ENCODE data around the gene RABIF.

Gene RABIF

DNA sequence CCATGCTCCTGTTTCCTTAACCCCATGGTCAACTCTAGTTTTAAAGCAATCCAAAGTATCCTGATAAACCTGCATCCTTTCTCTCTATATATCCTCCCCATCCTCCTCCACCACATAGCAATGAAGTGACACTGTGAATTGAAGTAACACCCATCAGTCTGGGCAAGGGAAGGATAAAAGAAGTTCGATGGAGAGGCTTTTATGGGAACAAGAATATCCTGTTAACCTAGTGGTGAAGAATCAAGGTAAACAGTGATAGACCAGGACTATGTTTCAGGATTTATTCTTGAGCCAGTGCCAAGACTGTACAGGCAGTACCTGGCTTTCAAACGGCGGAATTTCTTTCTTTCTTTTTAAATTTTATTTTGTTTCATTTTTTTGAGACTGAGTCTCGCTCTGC lies 17.6 kb downstream of the RABIF start:
- DNase-seq, result no peak

DNA sequence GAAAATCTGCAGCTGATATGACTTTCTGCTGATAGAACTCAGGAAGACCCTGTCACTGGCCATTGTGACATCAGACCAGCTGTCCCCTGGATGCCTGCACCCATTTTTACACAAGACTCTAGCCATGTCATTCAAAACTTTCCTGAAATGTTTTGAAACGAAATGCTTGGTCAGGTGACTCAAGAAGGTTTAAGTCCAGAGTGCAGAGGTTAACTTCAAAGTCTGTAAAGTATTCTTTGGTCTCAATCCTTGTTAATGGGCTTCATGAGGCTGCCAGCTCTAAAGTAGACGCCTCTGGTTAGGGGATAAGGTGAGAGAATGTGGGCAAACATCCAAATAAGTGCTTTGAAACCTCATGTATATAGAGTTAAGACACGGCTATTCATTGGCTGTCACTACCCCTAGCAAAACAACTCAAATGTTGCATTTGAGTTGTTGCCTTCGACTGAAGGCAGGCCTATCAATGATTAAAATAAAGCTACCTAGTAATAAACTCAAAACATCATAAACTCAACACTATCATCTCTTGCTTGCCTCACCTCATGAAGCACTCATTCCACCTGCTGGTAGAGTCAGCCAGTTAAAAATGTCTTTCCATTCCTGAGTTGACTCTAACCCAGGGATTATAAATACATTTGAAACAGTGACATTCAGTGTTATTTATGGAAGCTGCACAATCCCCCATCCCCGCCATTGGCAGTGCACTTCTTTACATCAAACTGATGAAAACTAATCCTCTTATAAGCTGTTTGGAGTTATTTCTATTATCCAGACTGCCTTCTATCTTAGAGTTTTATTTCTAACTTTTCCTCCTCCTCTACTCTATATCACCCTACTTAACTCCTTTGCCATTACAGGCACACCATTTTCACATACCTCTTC lies 26.0 kb downstream of the RABIF start:
- DNase-seq, result no peak

- peak; percentile 34 for DNase-seq
Measured at GRCh38 chr1:202861420-202862132, 27.4 kb downstream of the RABIF start.

GRCh38 chr1:202860744-202861419 lies 28.1 kb downstream of the RABIF start:
- peak; percentile 51 for DNase-seq

DNA sequence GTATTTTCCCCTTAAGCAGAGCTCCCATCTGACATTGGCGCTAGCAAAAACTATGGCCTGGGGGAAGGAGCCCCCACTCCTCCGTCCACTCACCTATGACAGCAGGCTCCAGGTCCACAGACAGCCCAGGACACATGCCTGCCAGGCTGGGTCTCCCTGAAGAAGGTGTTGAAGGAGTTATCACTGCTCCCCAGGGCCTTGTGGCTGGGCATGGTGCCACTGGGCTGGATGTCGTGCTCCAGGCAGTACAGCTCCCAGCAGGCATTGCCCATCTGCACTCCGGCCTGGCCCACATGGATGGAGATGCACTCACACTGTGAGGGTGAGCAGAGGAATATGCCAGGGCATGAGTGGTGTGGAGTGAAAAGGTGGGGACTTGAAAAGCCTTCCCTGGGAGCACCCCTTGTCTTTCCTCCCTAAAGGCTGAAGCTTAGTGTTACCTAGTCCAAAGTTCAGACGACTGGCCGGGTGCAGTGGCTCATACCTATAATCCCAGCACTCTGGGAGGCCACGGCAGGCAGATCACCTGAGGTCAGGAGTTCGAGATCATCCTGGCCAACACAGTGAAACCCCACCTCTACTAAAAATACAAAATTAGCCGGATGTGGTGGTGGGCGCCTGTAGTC lies 30.0 kb downstream of the RABIF start:
- DNase-seq, result no peak

GRCh38 chr1:202858331-202858730 lies 30.6 kb downstream of the RABIF start:
- DNase-seq, result no peak

DNA sequence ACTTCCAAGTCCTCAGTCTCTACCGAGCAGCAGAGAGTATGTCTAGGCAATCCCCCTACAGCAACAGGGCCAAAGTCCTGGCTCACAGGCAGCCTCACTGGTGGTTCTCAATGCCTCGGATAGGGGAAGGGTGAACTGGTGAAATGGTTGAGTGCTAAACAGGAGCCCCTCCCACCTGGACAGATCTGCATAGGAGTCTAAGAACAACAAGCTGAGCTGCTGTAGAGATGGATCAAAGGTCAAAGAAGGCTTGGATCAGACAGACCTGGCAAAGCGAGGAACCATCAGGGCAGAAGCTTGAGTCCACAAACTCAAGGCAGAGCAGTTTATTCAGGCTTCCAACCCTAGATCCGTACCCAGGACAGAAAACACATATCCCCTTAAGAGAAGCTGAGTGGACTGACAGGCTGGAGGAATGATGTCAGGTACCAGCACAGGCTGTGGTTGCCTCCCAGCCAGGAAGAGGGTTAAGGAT lies 31.8 kb downstream of the RABIF start:
- DNase-seq, result no peak

GRCh38 chr1:202856014-202856413 lies 32.9 kb downstream of the RABIF start:
- no peak for DNase-seq

GRCh38 chr1:202854787-202855186 lies 34.2 kb downstream of the RABIF start:
- no peak for DNase-seq

DNA sequence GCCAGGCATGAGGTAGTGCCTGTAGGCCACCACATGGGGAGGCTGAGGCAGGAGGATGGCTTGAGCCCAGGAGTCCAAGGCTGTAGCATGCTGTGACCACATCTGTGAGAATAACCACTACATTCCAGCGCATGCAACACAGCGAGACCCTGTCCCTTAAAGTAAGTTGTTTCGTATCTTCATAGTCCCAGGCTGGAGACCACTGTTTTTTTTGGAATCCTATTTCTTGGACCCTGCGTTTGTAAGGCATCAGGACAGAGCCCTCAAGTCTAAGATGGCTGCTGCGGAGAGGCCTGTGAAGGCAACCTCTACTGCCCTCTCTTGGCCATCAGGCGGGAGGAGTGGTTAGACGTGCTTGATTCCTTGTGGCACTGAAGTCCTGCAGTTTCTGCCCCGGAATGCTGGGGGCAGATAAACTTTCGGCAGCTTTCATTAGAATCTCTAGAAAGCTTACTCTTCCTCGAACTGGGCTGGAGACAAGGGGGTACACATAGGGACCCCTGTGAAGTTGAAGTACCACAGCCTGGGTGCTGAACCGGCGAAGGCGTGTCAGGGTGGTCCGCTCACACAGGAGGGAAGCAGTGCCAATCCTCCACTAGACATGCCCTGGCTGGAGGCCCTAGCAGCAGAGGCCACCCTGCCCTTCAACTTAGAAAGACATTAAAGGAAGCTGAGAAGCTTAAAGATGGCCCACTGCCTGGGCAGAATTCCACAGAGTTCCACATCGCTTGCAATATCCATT lies 36.6 kb downstream of the RABIF start:
- DNase-seq, result no peak

GRCh38 chr1:202850593-202851362 lies 38.2 kb downstream of the RABIF start:
- DNase-seq, result no peak

DNA sequence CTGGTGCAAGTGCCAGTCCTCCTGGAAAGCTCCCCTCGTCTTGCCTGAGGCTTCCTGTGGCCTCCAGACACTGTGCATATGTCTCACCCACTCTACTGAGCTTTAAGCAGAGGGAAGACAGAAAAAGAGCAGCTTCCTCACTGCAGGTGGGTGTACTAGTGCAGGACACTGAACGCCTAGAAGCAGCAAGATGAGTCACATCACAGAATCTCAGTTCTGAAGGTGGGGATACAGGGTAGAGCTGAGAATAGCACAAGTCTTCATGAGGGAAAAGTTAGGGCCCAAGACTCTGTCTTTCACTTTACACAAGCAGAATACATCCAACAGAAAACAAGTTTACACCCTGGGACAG lies 40.8 kb downstream of the RABIF start:
- DNase-seq, result no peak

- DNase-seq, result no peak
Measured at GRCh38 chr1:202844935-202845334, 44.0 kb downstream of the RABIF start.

GRCh38 chr1:202844259-202844658 lies 44.7 kb downstream of the RABIF start:
- no peak for DNase-seq

DNA sequence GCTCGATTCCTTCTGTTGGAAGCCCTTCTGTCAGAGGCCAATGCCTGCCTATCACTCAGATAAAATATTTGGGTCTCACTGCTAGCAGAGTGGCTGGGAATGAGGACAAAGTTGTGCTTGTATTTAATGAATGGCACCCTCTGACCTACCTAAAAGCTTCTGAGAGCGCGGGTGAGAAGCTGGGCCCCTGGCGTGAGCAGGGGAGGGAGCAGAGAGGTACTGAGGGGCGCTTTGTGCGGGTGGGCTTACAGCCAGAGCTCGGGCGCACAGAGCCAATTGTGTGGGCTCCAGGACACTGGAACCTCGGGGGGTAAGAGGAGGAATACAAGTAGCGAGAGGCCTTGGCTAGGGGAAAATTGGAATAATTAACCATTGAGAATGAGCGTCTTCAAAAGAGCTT lies 45.9 kb downstream of the RABIF start:
- no peak for DNase-seq

- no peak for DNase-seq
Measured at GRCh38 chr1:202837746-202838262, 51.1 kb downstream of the RABIF start.

- no peak for DNase-seq
Measured at GRCh38 chr1:202836623-202837403, 52.1 kb downstream of the RABIF start.

GRCh38 chr1:202835548-202836072 lies 53.3 kb downstream of the RABIF start:
- no peak for DNase-seq

DNA sequence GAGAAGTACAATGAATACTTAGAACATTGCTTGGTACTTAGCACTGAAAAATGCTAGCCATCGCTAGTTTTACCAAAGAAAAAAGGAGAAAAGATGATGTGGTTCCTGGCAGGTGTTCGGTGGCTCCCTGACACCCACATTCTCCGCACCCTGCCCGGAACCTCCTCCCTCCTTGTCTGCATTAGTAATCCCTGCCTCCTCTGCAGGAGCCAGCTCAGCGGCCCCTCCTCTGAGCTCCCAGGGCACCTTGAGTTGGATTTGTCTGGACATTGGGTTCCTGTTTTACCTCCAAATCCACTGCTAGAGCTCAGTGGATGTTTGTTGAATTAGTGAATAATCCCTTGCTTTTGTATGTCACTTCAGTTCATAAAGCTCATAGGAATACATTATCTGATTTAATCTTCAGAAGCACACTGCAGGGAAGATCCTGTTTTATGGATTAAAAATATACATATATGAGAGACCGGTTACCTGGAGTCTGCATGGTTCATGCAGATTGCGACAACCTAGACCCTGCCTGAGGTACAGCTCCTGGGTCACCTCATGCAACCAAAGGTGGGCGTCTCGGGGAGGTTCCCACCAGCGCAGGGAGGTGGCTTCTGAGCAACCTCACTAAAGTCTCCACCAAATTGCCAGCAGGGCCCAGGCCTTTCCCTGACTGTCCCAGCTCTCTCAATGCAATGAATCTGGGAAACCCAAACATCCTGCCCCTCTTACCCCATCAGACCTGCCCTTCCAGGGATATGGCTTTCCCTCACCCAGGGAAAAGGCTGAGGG lies 54.0 kb downstream of the RABIF start:
- DNase-seq, result no peak

Measured in activated CD8-positive, alpha-beta memory T cell treated with anti-CD3 and anti-CD28 coated beads, Interleukin-2, amount 50 U/mL, for 4 hours (primary cell).